ENCODE results near the gene RPS27. TPM values are rescaled to one million over a fixed set of nuclear protein-coding genes. Genes with fewer than 3 reads are reported as not detected.
"Not testable (repeated sequence)": the region's sequence is repeated elsewhere in the genome, so short reads cannot be mapped to it uniquely, and the experiment has no call there.

The RPS27 gene
- total and polyA plus RNA-seq, 4 donors = 1,406 to 25,693 (median 7,503) TPM

DNA sequence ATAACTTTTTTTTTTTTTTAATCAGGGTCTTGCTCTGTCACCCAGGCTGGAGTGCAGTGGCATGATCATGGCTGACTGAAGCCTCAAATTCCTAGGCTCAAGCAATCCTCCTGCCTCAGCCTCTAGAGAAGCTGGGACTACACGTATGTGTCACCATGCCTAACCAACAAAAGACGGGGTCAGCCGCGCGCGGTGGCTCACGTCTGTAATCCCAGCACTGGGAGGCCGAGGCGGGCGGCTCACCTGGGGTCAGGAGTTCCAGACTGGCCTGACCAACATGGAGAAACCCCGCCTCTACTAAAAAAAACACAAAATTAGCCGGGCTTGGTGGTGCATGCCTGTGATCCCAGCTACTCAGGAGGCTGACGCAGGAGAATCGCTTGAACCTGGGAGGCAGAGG lies 22.0 kb downstream of the RPS27 start:
- H3K9me3 ChIP-seq (ENCODE audit: control insufficient read depth, low read length); ATAC-seq (ENCODE audit: low FRiP score); H3K27me3 ChIP-seq (ENCODE audit: control insufficient read depth in 1 of 2, insufficient read depth in 2 of 2, low read length in 1 of 2); H3K4me1 ChIP-seq (ENCODE audit: control insufficient read depth in 1 of 2, insufficient read depth in 2 of 2, low read length in 2 of 2); H3K27ac ChIP-seq (ENCODE audit: low read depth in 1 of 2, low read length in 2 of 2); DNase-seq; H3K4me3 ChIP-seq (ENCODE audit: low read length in 2 of 2); intact Hi-C loops (cut with DNase I); H3K36me3 ChIP-seq (ENCODE audit: control insufficient read depth in 1 of 2, insufficient read depth in 2 of 2, low read length in 1 of 2): not testable (repeated sequence)
- 94 to 95% methylated on average over 14 of the region's 14 CpGs for WGBS, 2 donors

DNA sequence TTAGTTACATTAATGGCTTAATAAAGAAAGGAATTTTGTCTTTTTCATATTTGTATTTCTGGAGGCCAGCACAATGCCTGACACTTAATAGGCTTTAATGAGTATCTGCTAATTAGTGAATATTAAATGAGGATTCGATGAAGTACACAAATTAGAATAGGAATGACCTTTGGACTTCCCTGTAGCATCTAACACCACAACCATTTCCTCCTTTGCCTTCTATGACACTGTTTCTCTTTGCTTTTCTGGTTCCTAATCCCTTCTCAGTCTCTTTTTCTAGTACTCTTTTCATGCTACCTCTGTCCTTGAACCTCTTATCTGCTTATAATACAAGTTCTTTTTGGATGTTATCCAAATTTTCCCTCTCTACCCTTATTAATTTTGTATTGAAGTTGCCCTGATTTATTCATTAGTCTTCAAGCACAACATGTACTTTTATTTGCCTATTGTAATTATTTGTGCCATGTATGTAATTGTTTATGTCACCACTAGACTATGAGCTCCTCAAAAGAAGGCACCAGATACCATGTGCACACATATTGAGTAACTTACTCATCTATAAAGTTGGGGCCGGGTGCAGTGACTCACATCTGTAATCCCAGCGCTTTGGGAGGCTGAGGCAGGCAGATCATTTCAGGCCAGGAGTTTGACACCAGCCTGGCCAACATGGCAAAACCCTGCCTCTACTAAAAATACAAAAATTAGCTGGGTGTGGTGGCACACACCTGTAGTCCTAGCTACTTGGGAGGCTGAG lies 23.8 kb downstream of the RPS27 start:
- no peak for ATAC-seq (ENCODE audit: low FRiP score)
- DNase-seq = no peak
- intact Hi-C loops (cut with DNase I) = no loop called here
- Histone ChIP-seq H3K4me3 (ENCODE audit: low read length in 2 of 2) (no peak overlapping the region), H3K27ac (ENCODE audit: low read depth in 1 of 2, low read length in 2 of 2) (no peak overlapping the region), H3K4me1 (ENCODE audit: control insufficient read depth in 1 of 2, insufficient read depth in 2 of 2, low read length in 2 of 2) (no peaks in the 10 kb centered on the region), H3K36me3 (ENCODE audit: control insufficient read depth in 1 of 2, insufficient read depth in 2 of 2, low read length in 1 of 2) (no peaks in the 10 kb centered on the region), H3K27me3 (ENCODE audit: control insufficient read depth in 1 of 2, insufficient read depth in 2 of 2, low read length in 1 of 2) (no peaks in the 10 kb centered on the region), H3K9me3 (ENCODE audit: control insufficient read depth, low read length) (no peaks in the 10 kb centered on the region)
- 84 to 85% methylated on average over 3 of the region's 3 CpGs for WGBS, 2 donors

DNA sequence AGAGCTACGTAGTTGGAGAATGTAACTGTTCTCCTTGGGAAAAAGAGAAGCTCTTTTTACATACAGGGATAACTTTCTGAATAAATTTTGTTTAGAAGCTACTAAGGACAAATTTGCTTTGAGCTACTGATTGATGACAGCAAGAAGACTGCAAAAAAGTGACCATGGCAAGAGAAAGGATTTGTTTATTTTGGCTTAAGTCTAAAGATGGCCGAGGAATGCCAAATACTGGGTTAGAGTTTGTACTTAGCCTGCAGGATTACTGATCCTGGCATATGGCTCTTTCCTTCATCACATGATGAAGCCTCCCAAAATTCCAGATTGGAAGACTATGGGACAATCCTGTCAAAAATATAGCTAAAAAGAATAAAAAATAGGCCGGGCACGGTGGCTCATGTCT lies 28.7 kb downstream of the RPS27 start:
- Histone ChIP-seq H3K4me1 (ENCODE audit: control insufficient read depth in 1 of 2, insufficient read depth in 2 of 2, low read length in 2 of 2) (no peaks in the 10 kb centered on the region), H3K27me3 (ENCODE audit: control insufficient read depth in 1 of 2, insufficient read depth in 2 of 2, low read length in 1 of 2) (no peaks in the 10 kb centered on the region), H3K9me3 (ENCODE audit: control insufficient read depth, low read length) (no peaks in the 10 kb centered on the region), H3K27ac (ENCODE audit: low read depth in 1 of 2, low read length in 2 of 2) (no peak overlapping the region), H3K4me3 (ENCODE audit: low read length in 2 of 2) (no peak overlapping the region), H3K36me3 (ENCODE audit: control insufficient read depth in 1 of 2, insufficient read depth in 2 of 2, low read length in 1 of 2) (no peaks in the 10 kb centered on the region)
- intact Hi-C loops (cut with DNase I) = no loop called here
- ATAC-seq (ENCODE audit: low FRiP score) (no peak), DNase-seq (no peak)
- 47 to 58% methylated on average over 4 of the region's 4 CpGs for WGBS, 2 donors

DNA sequence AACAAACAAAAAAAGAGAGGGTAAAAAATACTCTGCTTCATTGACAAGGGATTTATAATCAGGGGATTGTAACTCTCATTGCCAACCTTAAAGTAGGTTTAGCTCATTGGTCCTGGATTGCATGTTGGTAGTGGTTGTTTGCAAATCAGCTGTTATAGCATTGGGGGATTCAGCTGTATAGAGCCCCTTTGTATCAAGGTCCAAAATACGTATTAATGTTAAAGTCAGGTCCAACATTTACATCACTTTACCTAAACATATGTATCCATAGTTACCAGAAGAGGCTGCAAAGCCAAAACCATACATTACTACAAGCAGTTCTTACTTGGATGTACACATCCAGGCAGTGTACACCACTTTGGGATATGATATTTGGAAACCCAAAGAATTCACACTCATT lies 29.4 kb downstream of the RPS27 start:
- no peaks in the 10 kb centered on the region for H3K4me1 ChIP-seq (ENCODE audit: control insufficient read depth in 1 of 2, insufficient read depth in 2 of 2, low read length in 2 of 2)
- no peak overlapping the region for H3K4me3 ChIP-seq (ENCODE audit: low read length in 2 of 2)
- H3K27me3 ChIP-seq (ENCODE audit: control insufficient read depth in 1 of 2, insufficient read depth in 2 of 2, low read length in 1 of 2) = no peaks in the 10 kb centered on the region
- H3K9me3 ChIP-seq (ENCODE audit: control insufficient read depth, low read length) = no peaks in the 10 kb centered on the region
- no peaks in the 10 kb centered on the region for H3K36me3 ChIP-seq (ENCODE audit: control insufficient read depth in 1 of 2, insufficient read depth in 2 of 2, low read length in 1 of 2)
- intact Hi-C loops (cut with DNase I) = no loop called here
- H3K27ac ChIP-seq (ENCODE audit: low read depth in 1 of 2, low read length in 2 of 2) = no peak overlapping the region
- DNase-seq = no peak
- ATAC-seq (ENCODE audit: low FRiP score) = no peak
- 73 to 81% methylated on average over 1 of the region's 1 CpG for WGBS, 2 donors

DNA sequence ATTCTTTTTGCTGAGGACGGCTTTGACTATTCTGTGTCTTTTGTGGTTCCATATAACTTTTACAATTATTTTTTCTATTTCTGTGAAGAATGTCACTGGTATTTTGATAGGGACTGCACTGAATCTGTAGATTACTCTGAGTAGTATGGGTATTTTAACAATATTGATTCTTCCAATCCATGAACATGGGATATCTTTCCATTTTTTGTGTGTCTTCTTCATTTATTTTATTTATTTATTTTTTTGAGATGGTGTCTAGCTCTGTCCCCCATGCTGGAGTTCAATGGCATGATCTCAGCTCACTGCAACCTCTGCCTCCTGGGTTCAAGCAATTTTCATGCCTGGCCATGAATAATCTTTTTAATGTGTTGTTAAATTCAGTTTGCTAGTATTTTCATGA lies 43.1 kb downstream of the RPS27 start:
- H3K4me3 ChIP-seq (ENCODE audit: low read length in 2 of 2); ATAC-seq (ENCODE audit: low FRiP score); DNase-seq; intact Hi-C loops (cut with DNase I); H3K36me3 ChIP-seq (ENCODE audit: control insufficient read depth in 1 of 2, insufficient read depth in 2 of 2, low read length in 1 of 2); H3K27me3 ChIP-seq (ENCODE audit: control insufficient read depth in 1 of 2, insufficient read depth in 2 of 2, low read length in 1 of 2); H3K9me3 ChIP-seq (ENCODE audit: control insufficient read depth, low read length); H3K27ac ChIP-seq (ENCODE audit: low read depth in 1 of 2, low read length in 2 of 2); H3K4me1 ChIP-seq (ENCODE audit: control insufficient read depth in 1 of 2, insufficient read depth in 2 of 2, low read length in 2 of 2): not testable (repeated sequence)
- 81 to 92% methylated on average over 1 of the region's 1 CpG for WGBS, 2 donors

Small RNAs within 50 kb of the gene (microRNA-seq; reads per million reads assigned to microRNA genes)
- 0 to 3.0 reads per million in 2 donors for gene MIR6737

Other genes starting within 250 kb of the RPS27 start
- gene SLC27A3, start 215.4 kb upstream of the RPS27 start, total RNA-seq = 10 to 100 TPM; 52.4 to 54.5 TPM
- 100 to 1,000 TPM in 1 of 2 donors, 10 to 100 TPM in 1; 26.3 to 166 TPM for gene SLC27A3, start 215.4 kb upstream of the RPS27 start, polyA plus RNA-seq
- 10 to 100 TPM; 52.3 to 67.8 TPM for gene GATAD2B, start 67.8 kb upstream of the RPS27 start, total RNA-seq
- 1 to 10 TPM; 6.4 to 7.8 TPM for gene GATAD2B, start 67.8 kb upstream of the RPS27 start, polyA plus RNA-seq
- gene DENND4B, start 44.0 kb upstream of the RPS27 start, total RNA-seq = 10 to 100 TPM; 45.7 to 94.7 TPM
- gene DENND4B, start 44.0 kb upstream of the RPS27 start, polyA plus RNA-seq = 10 to 100 TPM in 1 of 2 donors, 1 to 10 TPM in 1; 6.6 to 34.6 TPM
- 10 to 100 TPM; 31.2 to 49.7 TPM for gene CRTC2, start 32.1 kb upstream of the RPS27 start, total RNA-seq
- gene CRTC2, start 32.1 kb upstream of the RPS27 start, polyA plus RNA-seq = 10 to 100 TPM; 14.4 to 71.0 TPM
- gene SLC39A1, start 27.2 kb upstream of the RPS27 start, total RNA-seq = 10 to 100 TPM; 88.9 to 91.1 TPM
- 10 to 100 TPM; 54.5 to 96.7 TPM for gene SLC39A1, start 27.2 kb upstream of the RPS27 start, polyA plus RNA-seq
- 1 to 10 TPM; 5.0 to 8.9 TPM for gene CREB3L4, start 22.9 kb upstream of the RPS27 start, total RNA-seq
- gene CREB3L4, start 22.9 kb upstream of the RPS27 start, polyA plus RNA-seq = 10 to 100 TPM in 1 of 2 donors, 1 to 10 TPM in 1; 1.4 to 10.7 TPM
- gene JTB, start 13.1 kb upstream of the RPS27 start, total RNA-seq = 10 to 100 TPM; 84.8 to 88.3 TPM
- gene JTB, start 13.1 kb upstream of the RPS27 start, polyA plus RNA-seq = 100 to 1,000 TPM; 204 to 227 TPM
- 100 to 1,000 TPM; 127 to 135 TPM for gene RAB13, start 4.4 kb upstream of the RPS27 start, total RNA-seq
- gene RAB13, start 4.4 kb upstream of the RPS27 start, polyA plus RNA-seq = 100 to 1,000 TPM; 266 to 643 TPM
- under 1 TPM; 0.12 to 0.16 TPM for gene NUP210L, start 164.3 kb downstream of the RPS27 start, total RNA-seq
- gene NUP210L, start 164.3 kb downstream of the RPS27 start, polyA plus RNA-seq = under 1 TPM in 1 of 2 donors, not detected in 1; 0.15 TPM
- gene TPM3, start 201.3 kb downstream of the RPS27 start, total RNA-seq = 100 to 1,000 TPM; 182 to 186 TPM
- gene TPM3, start 201.3 kb downstream of the RPS27 start, polyA plus RNA-seq = 100 to 1,000 TPM in 1 of 2 donors, 10 to 100 TPM in 1; 79.7 to 138 TPM
- not detected for gene CFAP141, start 215.6 kb downstream of the RPS27 start, total RNA-seq
- gene CFAP141, start 215.6 kb downstream of the RPS27 start, polyA plus RNA-seq = not detected
- 100 to 1,000 TPM; 110 to 146 TPM for gene UBAP2L, start 230.2 kb downstream of the RPS27 start, total RNA-seq
- 10 to 100 TPM; 31.9 to 63.1 TPM for gene UBAP2L, start 230.2 kb downstream of the RPS27 start, polyA plus RNA-seq